ENCODE data around the gene PLCB2. TPM values are rescaled to one million over a fixed set of nuclear protein-coding genes. Genes with fewer than 3 reads are reported as not detected.

The PLCB2 gene
- total RNA-seq, 1 donor from 2014 or later, result 2.6 TPM

- no peak for TF ChIP-seq CTCF (IDR thresholded peaks at IDR 0.05; ENCODE audit: partially characterized antibody, unreplicated experiment)
- Mint-ChIP-seq H3K27ac (ENCODE audit: unreplicated experiment) (no peak overlapping the region), H3K9me3 (ENCODE audit: unreplicated experiment) (peaks cover 3% of the 10 kb centered on the region), H3K27me3 (ENCODE audit: unreplicated experiment) (peaks cover 23% of the 10 kb centered on the region), H3K4me3 (ENCODE audit: unreplicated experiment) (no peak overlapping the region), H3K4me1 (ENCODE audit: low read depth, unreplicated experiment) (peaks cover 2% of the 10 kb centered on the region), H3K36me3 (ENCODE audit: unreplicated experiment) (no peaks in the 10 kb centered on the region)
- DNase-seq, result no peak
Measured at GRCh38 chr15:40275954-40276353, 31.8 kb downstream of the PLCB2 start.

- H3K27ac Mint-ChIP-seq (ENCODE audit: unreplicated experiment), result no peak overlapping the region
Measured at GRCh38 chr15:40275523-40275922, 32.2 kb downstream of the PLCB2 start.

GRCh38 chr15:40274350-40275274, 33.1 kb downstream of the PLCB2 start:
- H3K27ac Mint-ChIP-seq (ENCODE audit: unreplicated experiment), result no peak overlapping the region
- H3K4me1 Mint-ChIP-seq (ENCODE audit: low read depth, unreplicated experiment), result peaks cover 2% of the 10 kb centered on the region
- H3K36me3 Mint-ChIP-seq (ENCODE audit: unreplicated experiment), result no peaks in the 10 kb centered on the region

More at GRCh38 chr15:40275523-40275922, 32.2 kb downstream of the PLCB2 start:
- no peak for TF ChIP-seq CTCF (IDR thresholded peaks at IDR 0.05; ENCODE audit: partially characterized antibody, unreplicated experiment)
- DNase-seq, result no peak
- Mint-ChIP-seq H3K9me3 (ENCODE audit: unreplicated experiment) (peaks cover 3% of the 10 kb centered on the region), H3K36me3 (ENCODE audit: unreplicated experiment) (no peaks in the 10 kb centered on the region), H3K27me3 (ENCODE audit: unreplicated experiment) (peaks cover 19% of the 10 kb centered on the region), H3K4me3 (ENCODE audit: unreplicated experiment) (no peak overlapping the region), H3K4me1 (ENCODE audit: low read depth, unreplicated experiment) (peaks cover 2% of the 10 kb centered on the region)

GRCh38 chr15:40273428-40273827, 34.3 kb downstream of the PLCB2 start:
- H3K4me1 Mint-ChIP-seq (ENCODE audit: low read depth, unreplicated experiment), result peaks cover 2% of the 10 kb centered on the region
- peak overlapping the region; percentile 38 for H3K4me3 Mint-ChIP-seq (ENCODE audit: unreplicated experiment)
- no peak overlapping the region for H3K27ac Mint-ChIP-seq (ENCODE audit: unreplicated experiment)
- TF ChIP-seq CTCF (IDR thresholded peaks at IDR 0.05; ENCODE audit: partially characterized antibody, unreplicated experiment), result no peak
- peaks cover 3% of the 10 kb centered on the region for H3K9me3 Mint-ChIP-seq (ENCODE audit: unreplicated experiment)
- peaks cover 8% of the 10 kb centered on the region for H3K27me3 Mint-ChIP-seq (ENCODE audit: unreplicated experiment)
- DNase-seq, result no peak
- no peaks in the 10 kb centered on the region for H3K36me3 Mint-ChIP-seq (ENCODE audit: unreplicated experiment)

More at GRCh38 chr15:40274350-40275274, 33.1 kb downstream of the PLCB2 start:
- Mint-ChIP-seq H3K9me3 (ENCODE audit: unreplicated experiment) (peaks cover 3% of the 10 kb centered on the region), H3K4me3 (ENCODE audit: unreplicated experiment) (peak overlapping the region; percentile 7), H3K27me3 (ENCODE audit: unreplicated experiment) (peaks cover 14% of the 10 kb centered on the region)
- peak; percentile 90 for DNase-seq
- peak; percentile 100 for TF ChIP-seq CTCF (IDR thresholded peaks at IDR 0.05; ENCODE audit: partially characterized antibody, unreplicated experiment)

GRCh38 chr15:40272485-40273056, 35.2 kb downstream of the PLCB2 start:
- Mint-ChIP-seq H3K9me3 (ENCODE audit: unreplicated experiment) (peaks cover 3% of the 10 kb centered on the region), H3K4me1 (ENCODE audit: low read depth, unreplicated experiment) (peaks cover 2% of the 10 kb centered on the region), H3K4me3 (ENCODE audit: unreplicated experiment) (no peak overlapping the region), H3K27ac (ENCODE audit: unreplicated experiment) (no peak overlapping the region), H3K36me3 (ENCODE audit: unreplicated experiment) (no peaks in the 10 kb centered on the region), H3K27me3 (ENCODE audit: unreplicated experiment) (peaks cover 8% of the 10 kb centered on the region)
- no peak for DNase-seq
- no peak for TF ChIP-seq CTCF (IDR thresholded peaks at IDR 0.05; ENCODE audit: partially characterized antibody, unreplicated experiment)
